ENCODE results near the gene CTNNA3. TPM values are rescaled to one million over a fixed set of nuclear protein-coding genes. Genes with fewer than 3 reads are reported as not detected.

The CTNNA3 gene
- total and polyA plus RNA-seq, 2 donors from 2014 or later = 0.45 to 0.72 TPM

GRCh38 chr10:66869635-66870034, 826.4 kb downstream of the CTNNA3 start:
- no peak for DNase-seq
- Histone ChIP-seq H3K27me3 (ENCODE audit: control insufficient read depth, insufficient read depth, low read length) (no peaks in the 10 kb centered on the region), H3K36me3 (ENCODE audit: control insufficient read depth in 2 of 3, insufficient read depth in 3 of 3, low read length in 3 of 3) (no peaks in the 10 kb centered on the region), H3K27ac (ENCODE audit: low read depth in 2 of 2, low read length in 2 of 2) (no peak overlapping the region), H3K9me3 (ENCODE audit: control insufficient read depth in 2 of 3, insufficient read depth in 1 of 3, low read length in 3 of 3) (no peaks in the 10 kb centered on the region), H3K9ac (ENCODE audit: low read length in 3 of 3) (no peak overlapping the region), H3K4me1 (ENCODE audit: control insufficient read depth in 2 of 3, insufficient read depth in 2 of 3, low read depth in 1 of 3, low read length in 3 of 3) (no peaks in the 10 kb centered on the region), H3K4me3 (ENCODE audit: low read length in 3 of 3) (no peak overlapping the region)
- TF ChIP-seq CTCF (IDR thresholded peaks at IDR 0.05; ENCODE audit: borderline replicate concordance, extremely low read depth, insufficient read depth) = no peak
- FAIRE-seq = no peak
- intact Hi-C loops (cut with DNase I) = no loop called here

- no peak for TF ChIP-seq CTCF (IDR thresholded peaks at IDR 0.05; ENCODE audit: borderline replicate concordance, extremely low read depth, insufficient read depth)
Measured at GRCh38 chr10:66862687-66863258, 833.2 kb downstream of the CTNNA3 start.

GRCh38 chr10:66860376-66860945, 835.5 kb downstream of the CTNNA3 start:
- DNase-seq = no peak
- H3K4me3 ChIP-seq (ENCODE audit: low read length in 3 of 3) = no peak overlapping the region

More at GRCh38 chr10:66862687-66863258, 833.2 kb downstream of the CTNNA3 start:
- no peaks in the 10 kb centered on the region for H3K36me3 ChIP-seq (ENCODE audit: control insufficient read depth in 2 of 3, insufficient read depth in 3 of 3, low read length in 3 of 3)
- H3K9me3 ChIP-seq (ENCODE audit: control insufficient read depth in 2 of 3, insufficient read depth in 1 of 3, low read length in 3 of 3) = no peaks in the 10 kb centered on the region
- H3K4me1 ChIP-seq (ENCODE audit: control insufficient read depth in 2 of 3, insufficient read depth in 2 of 3, low read depth in 1 of 3, low read length in 3 of 3) = no peaks in the 10 kb centered on the region
- H3K9ac ChIP-seq (ENCODE audit: low read length in 3 of 3) = no peak overlapping the region
- intact Hi-C loops (cut with DNase I) = no loop called here
- no peak overlapping the region for H3K27ac ChIP-seq (ENCODE audit: low read depth in 2 of 2, low read length in 2 of 2)
- H3K4me3 ChIP-seq (ENCODE audit: low read length in 3 of 3) = no peak overlapping the region
- FAIRE-seq = no peak
- no peak for DNase-seq
- H3K27me3 ChIP-seq (ENCODE audit: control insufficient read depth, insufficient read depth, low read length) = no peaks in the 10 kb centered on the region

More at GRCh38 chr10:66860376-66860945, 835.5 kb downstream of the CTNNA3 start:
- Histone ChIP-seq H3K9me3 (ENCODE audit: control insufficient read depth in 2 of 3, insufficient read depth in 1 of 3, low read length in 3 of 3) (no peaks in the 10 kb centered on the region), H3K36me3 (ENCODE audit: control insufficient read depth in 2 of 3, insufficient read depth in 3 of 3, low read length in 3 of 3) (no peaks in the 10 kb centered on the region), H3K27me3 (ENCODE audit: control insufficient read depth, insufficient read depth, low read length) (no peaks in the 10 kb centered on the region), H3K4me1 (ENCODE audit: control insufficient read depth in 2 of 3, insufficient read depth in 2 of 3, low read depth in 1 of 3, low read length in 3 of 3) (no peaks in the 10 kb centered on the region), H3K27ac (ENCODE audit: low read depth in 2 of 2, low read length in 2 of 2) (no peak overlapping the region), H3K9ac (ENCODE audit: low read length in 3 of 3) (no peak overlapping the region)
- no peak for FAIRE-seq
- TF ChIP-seq CTCF (IDR thresholded peaks at IDR 0.05; ENCODE audit: borderline replicate concordance, extremely low read depth, insufficient read depth) = no peak
- intact Hi-C loops (cut with DNase I) = no loop called here

Measured in kidney (tissue), 14 donors.